H1 (cell line): Measurements from ENCODE around the gene HIGD1B.

Experiments used
- EP300 ChIP-seq, 2 experiments: IDR thresholded peaks; 1 replicate in 1 of 2; 2 replicates in 1 of 2; pipeline ENCODE4 v1.6.1; 2011 to 2012; ENCODE audit warnings: low read depth in 2 of 2, low read length in 2 of 2, mild to moderate bottlenecking in 2 of 2, borderline replicate concordance in 1 of 2, inconsistent platforms in 1 of 2, moderate library complexity in 1 of 2
- SIX5 ChIP-seq: IDR thresholded peaks from 2 replicates; pipeline ENCODE4 v1.6.1; 2011; ENCODE audit warnings: mild to moderate bottlenecking, low read depth, low read length
- YY1 ChIP-seq: IDR thresholded peaks from 2 replicates; pipeline ENCODE4 v1.6.1; 2011; ENCODE audit warnings: low read depth, mild to moderate bottlenecking, low read length

- TF ChIP-seq YY1 (no peak), SIX5 (no peak), EP300 (IDR thresholded peaks at IDR 0.05; ENCODE audit: borderline replicate concordance in 1 of 2, low read depth in 2 of 2, low read length in 2 of 2) (no peak)
Observed at GRCh38 chr17:44854192-44854591, 6.5 kb downstream of the HIGD1B start.
